ENCODE results near the gene SLX4IP.

SLX4IP gene

GRCh38 chr20:10532361-10532760, 97.3 kb downstream of the SLX4IP start:
- no peaks in the 10 kb centered on the region for H3K27me3 ChIP-seq (ENCODE audit: control insufficient read depth, insufficient read depth, low read length)
- H3K9me3 ChIP-seq (ENCODE audit: control insufficient read depth, insufficient read depth, low read length) = no peaks in the 10 kb centered on the region
- H3K4me1 ChIP-seq (ENCODE audit: control insufficient read depth, insufficient read depth, low read length) = no peaks in the 10 kb centered on the region
- H3K4me3 ChIP-seq (ENCODE audit: low read depth, low read length) = no peak overlapping the region
- H3K36me3 ChIP-seq (ENCODE audit: control insufficient read depth, insufficient read depth, low read length) = no peaks in the 10 kb centered on the region
- no peak overlapping the region for H3K9ac ChIP-seq (ENCODE audit: low read depth, low read length)

DNA sequence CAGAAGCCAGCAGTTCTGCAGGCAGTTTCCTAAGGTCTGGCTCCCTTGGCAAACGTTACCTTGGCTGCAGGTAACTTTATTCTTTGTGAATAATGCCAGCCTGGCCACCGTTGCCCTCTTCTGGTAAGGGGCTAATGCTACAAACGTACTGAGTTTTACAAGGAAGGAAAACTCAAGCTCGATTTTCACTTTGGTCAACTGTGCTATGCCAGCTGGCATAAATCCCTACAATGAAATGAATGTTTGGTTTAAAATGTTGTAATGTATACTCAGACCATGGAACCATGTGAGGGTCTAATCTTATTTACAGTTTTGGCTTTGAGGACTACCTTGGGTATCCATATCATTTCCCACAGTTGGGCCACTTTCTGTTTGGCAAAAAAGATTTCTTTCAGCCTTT, 101.4 kb downstream of the SLX4IP start:
- no peaks in the 10 kb centered on the region for H3K36me3 ChIP-seq (ENCODE audit: control insufficient read depth, insufficient read depth, low read length)
- no peak overlapping the region for H3K4me3 ChIP-seq (ENCODE audit: low read depth, low read length)
- H3K4me1 ChIP-seq (ENCODE audit: control insufficient read depth, insufficient read depth, low read length) = peaks cover 14% of the 10 kb centered on the region
- no peak overlapping the region for H3K9ac ChIP-seq (ENCODE audit: low read depth, low read length)
- H3K27me3 ChIP-seq (ENCODE audit: control insufficient read depth, insufficient read depth, low read length) = no peaks in the 10 kb centered on the region
- no peaks in the 10 kb centered on the region for H3K9me3 ChIP-seq (ENCODE audit: control insufficient read depth, insufficient read depth, low read length)

DNA sequence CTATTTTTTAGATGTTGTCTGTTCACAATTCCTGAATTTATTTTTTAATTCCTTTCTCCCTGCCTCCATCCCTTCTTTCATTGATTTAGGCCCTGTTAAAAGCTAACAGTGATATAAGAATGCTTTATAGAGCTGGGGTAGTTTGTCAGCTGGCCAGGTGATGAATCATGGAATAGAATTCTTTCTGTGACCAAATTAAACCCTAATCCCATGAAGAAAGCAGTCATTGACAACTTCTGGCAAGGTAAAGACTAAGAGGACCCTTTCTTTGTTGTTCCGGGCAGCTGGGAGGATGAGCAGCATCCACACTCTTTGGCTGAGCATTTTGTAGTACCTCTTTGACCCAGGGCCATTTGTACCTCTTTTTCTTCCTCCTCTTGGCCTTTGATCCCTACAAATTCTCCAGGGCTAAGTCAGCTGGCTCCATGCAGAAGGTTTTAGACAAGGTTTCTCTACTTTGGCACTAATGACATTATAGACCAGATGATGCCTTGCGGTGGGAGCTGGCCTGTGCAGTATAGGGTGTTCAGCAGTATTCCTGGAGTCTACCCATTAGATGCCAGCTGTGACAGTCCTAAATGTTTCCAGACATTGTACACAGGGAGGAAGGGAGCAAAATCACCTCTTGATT, 102.9 kb downstream of the SLX4IP start:
- Histone ChIP-seq H3K9ac (ENCODE audit: low read depth, low read length) (no peak overlapping the region), H3K36me3 (ENCODE audit: control insufficient read depth, insufficient read depth, low read length) (no peaks in the 10 kb centered on the region), H3K4me1 (ENCODE audit: control insufficient read depth, insufficient read depth, low read length) (peaks cover 14% of the 10 kb centered on the region), H3K27me3 (ENCODE audit: control insufficient read depth, insufficient read depth, low read length) (no peaks in the 10 kb centered on the region), H3K4me3 (ENCODE audit: low read depth, low read length) (no peak overlapping the region), H3K9me3 (ENCODE audit: control insufficient read depth, insufficient read depth, low read length) (no peaks in the 10 kb centered on the region)

- peaks cover 14% of the 10 kb centered on the region for H3K4me1 ChIP-seq (ENCODE audit: control insufficient read depth, insufficient read depth, low read length)
These were observed 103.7 kb downstream of the SLX4IP start for GRCh38 chr20:10538768-10539167.

GRCh38 chr20:10539818-10540553, 104.9 kb downstream of the SLX4IP start:
- Histone ChIP-seq H3K9me3 (ENCODE audit: control insufficient read depth, insufficient read depth, low read length) (no peaks in the 10 kb centered on the region), H3K4me1 (ENCODE audit: control insufficient read depth, insufficient read depth, low read length) (peaks cover 14% of the 10 kb centered on the region), H3K36me3 (ENCODE audit: control insufficient read depth, insufficient read depth, low read length) (no peaks in the 10 kb centered on the region), H3K4me3 (ENCODE audit: low read depth, low read length) (no peak overlapping the region), H3K27me3 (ENCODE audit: control insufficient read depth, insufficient read depth, low read length) (no peaks in the 10 kb centered on the region), H3K9ac (ENCODE audit: low read depth, low read length) (no peak overlapping the region)

More at GRCh38 chr20:10538768-10539167, 103.7 kb downstream of the SLX4IP start:
- H3K36me3 ChIP-seq (ENCODE audit: control insufficient read depth, insufficient read depth, low read length) = no peaks in the 10 kb centered on the region
- no peak overlapping the region for H3K9ac ChIP-seq (ENCODE audit: low read depth, low read length)
- no peaks in the 10 kb centered on the region for H3K9me3 ChIP-seq (ENCODE audit: control insufficient read depth, insufficient read depth, low read length)
- H3K27me3 ChIP-seq (ENCODE audit: control insufficient read depth, insufficient read depth, low read length) = no peaks in the 10 kb centered on the region
- H3K4me3 ChIP-seq (ENCODE audit: low read depth, low read length) = no peak overlapping the region

DNA sequence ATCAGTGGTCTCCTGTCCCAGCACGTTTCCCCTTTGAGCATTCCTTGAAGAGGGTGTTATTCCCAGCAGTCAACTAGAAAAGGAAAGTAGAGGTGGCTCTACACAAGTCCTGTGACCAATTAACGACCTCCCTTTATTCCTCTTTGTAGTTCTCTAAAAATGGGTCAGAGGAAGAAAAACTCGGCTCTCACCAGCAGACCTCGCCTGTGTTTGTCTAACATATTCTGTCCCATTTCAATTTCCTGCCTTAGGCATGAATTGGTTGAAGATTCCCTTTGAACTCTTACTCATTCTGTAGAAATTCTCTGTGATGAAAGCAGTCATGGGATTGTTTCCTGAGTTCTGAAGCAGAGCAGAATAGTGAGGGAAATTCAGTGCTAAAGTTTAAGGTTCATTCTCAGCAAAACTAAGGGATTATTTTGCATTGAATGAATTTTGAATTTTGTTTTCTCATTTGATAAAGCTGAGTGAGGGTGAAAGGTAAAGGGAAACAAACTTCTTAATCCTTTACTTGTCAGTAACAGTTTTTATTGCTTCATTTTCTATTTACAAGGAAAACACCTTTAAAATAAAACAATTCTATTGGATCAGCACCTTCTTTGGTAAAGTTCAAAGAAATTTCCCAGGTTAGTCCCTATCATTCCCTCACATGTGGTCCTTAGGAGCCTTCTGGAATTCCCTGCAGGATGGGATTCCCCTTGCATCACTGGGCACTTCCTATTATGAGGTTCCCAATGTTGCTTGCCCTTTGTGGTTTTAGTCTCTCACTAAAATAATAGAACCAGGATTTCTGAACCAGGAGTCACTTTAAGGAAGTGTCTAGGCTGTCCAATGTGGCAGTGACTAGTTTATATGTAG, 105.8 kb downstream of the SLX4IP start:
- Histone ChIP-seq H3K4me1 (ENCODE audit: control insufficient read depth, insufficient read depth, low read length) (peaks cover 14% of the 10 kb centered on the region), H3K9ac (ENCODE audit: low read depth, low read length) (no peak overlapping the region), H3K27me3 (ENCODE audit: control insufficient read depth, insufficient read depth, low read length) (no peaks in the 10 kb centered on the region), H3K9me3 (ENCODE audit: control insufficient read depth, insufficient read depth, low read length) (no peaks in the 10 kb centered on the region), H3K36me3 (ENCODE audit: control insufficient read depth, insufficient read depth, low read length) (no peaks in the 10 kb centered on the region), H3K4me3 (ENCODE audit: low read depth, low read length) (no peak overlapping the region)

DNA sequence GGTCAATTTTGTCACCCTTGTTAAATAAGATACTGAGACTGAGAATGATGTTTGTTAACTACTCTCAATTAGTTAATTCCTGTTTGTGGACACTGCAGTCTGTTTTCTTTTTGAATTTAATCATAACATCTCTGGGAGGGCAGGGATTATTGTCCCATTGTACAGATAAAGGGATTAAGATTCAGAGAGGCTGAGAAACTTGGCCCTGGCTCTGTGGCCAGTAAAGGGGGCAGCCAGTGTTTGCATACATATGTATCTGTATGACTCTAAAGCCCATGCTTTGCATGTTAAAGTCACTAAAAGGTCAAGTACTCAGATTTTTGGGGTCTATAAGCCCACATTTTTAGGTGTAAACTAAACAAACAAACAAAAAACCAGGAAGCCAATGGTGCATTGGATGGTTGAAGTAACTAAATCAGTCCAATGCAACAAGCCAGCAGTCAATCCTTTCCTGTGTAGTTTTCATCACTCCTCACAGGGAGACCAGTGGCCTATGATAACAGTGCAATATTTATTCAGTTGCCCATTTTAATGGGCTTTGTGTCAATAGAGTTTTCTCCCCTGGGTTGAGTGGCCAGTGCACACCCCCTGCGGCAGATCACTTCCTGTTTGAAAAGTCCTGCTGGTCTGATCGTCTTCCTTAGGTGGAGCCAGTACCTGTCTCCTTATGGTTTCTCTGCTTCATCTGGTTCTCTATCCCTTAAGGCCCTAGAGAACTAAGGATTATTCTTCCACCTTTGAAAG, 106.7 kb downstream of the SLX4IP start:
- no peaks in the 10 kb centered on the region for H3K9me3 ChIP-seq (ENCODE audit: control insufficient read depth, insufficient read depth, low read length)
- no peaks in the 10 kb centered on the region for H3K36me3 ChIP-seq (ENCODE audit: control insufficient read depth, insufficient read depth, low read length)
- peaks cover 14% of the 10 kb centered on the region for H3K4me1 ChIP-seq (ENCODE audit: control insufficient read depth, insufficient read depth, low read length)
- H3K4me3 ChIP-seq (ENCODE audit: low read depth, low read length) = no peak overlapping the region
- H3K27me3 ChIP-seq (ENCODE audit: control insufficient read depth, insufficient read depth, low read length) = no peaks in the 10 kb centered on the region
- no peak overlapping the region for H3K9ac ChIP-seq (ENCODE audit: low read depth, low read length)

- Histone ChIP-seq H3K27me3 (ENCODE audit: control insufficient read depth, insufficient read depth, low read length) (no peaks in the 10 kb centered on the region), H3K4me3 (ENCODE audit: low read depth, low read length) (no peak overlapping the region), H3K9ac (ENCODE audit: low read depth, low read length) (no peak overlapping the region), H3K4me1 (ENCODE audit: control insufficient read depth, insufficient read depth, low read length) (peaks cover 14% of the 10 kb centered on the region), H3K36me3 (ENCODE audit: control insufficient read depth, insufficient read depth, low read length) (no peaks in the 10 kb centered on the region), H3K9me3 (ENCODE audit: control insufficient read depth, insufficient read depth, low read length) (no peaks in the 10 kb centered on the region)
These were observed 107.3 kb downstream of the SLX4IP start for GRCh38 chr20:10542442-10542841.

DNA sequence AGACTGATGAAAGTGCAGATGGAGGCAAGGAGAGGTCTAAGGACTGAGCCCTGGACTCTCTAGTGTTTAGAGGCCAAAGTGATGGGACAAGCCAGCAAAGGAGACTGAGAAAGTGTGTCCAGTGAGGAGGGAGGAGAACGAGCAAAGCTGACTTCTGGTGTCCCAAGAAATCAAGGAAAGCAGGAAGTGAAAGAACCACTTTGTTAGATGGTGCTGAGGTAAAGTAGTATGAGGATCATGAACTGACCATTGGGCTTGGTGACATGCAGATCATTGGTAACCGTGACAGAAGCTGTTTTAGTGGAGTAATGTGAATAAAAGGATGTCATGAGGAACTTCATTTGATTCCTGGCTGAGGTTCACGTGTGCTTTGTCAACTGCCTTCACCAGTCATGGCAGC, 108.4 kb downstream of the SLX4IP start:
- Histone ChIP-seq H3K9ac (ENCODE audit: low read depth, low read length) (no peak overlapping the region), H3K4me1 (ENCODE audit: control insufficient read depth, insufficient read depth, low read length) (peaks cover 14% of the 10 kb centered on the region), H3K4me3 (ENCODE audit: low read depth, low read length) (no peak overlapping the region), H3K9me3 (ENCODE audit: control insufficient read depth, insufficient read depth, low read length) (no peaks in the 10 kb centered on the region), H3K27me3 (ENCODE audit: control insufficient read depth, insufficient read depth, low read length) (no peaks in the 10 kb centered on the region), H3K36me3 (ENCODE audit: control insufficient read depth, insufficient read depth, low read length) (no peaks in the 10 kb centered on the region)

DNA sequence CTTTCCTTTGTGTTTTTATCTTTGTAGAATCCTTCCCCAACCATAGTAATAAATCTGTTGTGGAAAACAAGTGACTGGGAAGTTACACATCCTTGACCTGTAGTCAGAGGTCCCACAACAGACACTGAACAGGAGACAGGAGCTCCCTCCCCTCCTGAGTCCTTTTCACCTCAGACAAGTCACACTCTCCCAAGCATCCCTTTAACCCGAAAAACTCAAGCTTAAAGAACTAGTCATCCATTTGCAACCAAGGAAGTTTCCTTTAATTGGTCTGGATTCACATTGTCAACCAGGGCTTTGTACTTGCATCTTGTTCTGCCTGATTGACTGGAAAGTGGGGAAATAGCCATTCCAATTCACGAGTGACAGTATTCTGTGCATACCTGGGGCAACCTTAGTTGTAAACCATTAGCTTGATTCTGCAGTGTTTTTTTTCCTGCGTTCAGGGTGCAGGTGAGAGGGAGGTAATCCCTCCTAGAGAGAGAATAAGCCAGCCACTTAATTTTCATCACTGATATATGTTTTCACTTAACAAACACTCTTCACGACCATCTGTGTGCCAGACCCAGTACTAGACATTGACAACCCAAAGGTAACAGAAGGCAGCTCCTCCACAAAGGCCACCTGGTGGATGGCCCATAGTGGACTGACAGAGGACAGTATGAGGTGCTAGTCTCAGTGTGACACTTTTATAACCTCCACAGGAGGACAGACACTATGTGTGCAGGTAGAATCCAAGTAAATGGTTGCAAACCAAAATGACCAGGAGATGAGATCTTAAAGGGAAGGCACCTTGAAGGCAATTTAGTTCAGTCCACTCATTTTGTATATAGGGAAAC, 112.4 kb downstream of the SLX4IP start:
- Histone ChIP-seq H3K27me3 (ENCODE audit: control insufficient read depth, insufficient read depth, low read length) (no peaks in the 10 kb centered on the region), H3K36me3 (ENCODE audit: control insufficient read depth, insufficient read depth, low read length) (no peaks in the 10 kb centered on the region), H3K9ac (ENCODE audit: low read depth, low read length) (no peak overlapping the region), H3K9me3 (ENCODE audit: control insufficient read depth, insufficient read depth, low read length) (no peaks in the 10 kb centered on the region), H3K4me3 (ENCODE audit: low read depth, low read length) (no peak overlapping the region), H3K4me1 (ENCODE audit: control insufficient read depth, insufficient read depth, low read length) (peaks cover 10% of the 10 kb centered on the region)

DNA sequence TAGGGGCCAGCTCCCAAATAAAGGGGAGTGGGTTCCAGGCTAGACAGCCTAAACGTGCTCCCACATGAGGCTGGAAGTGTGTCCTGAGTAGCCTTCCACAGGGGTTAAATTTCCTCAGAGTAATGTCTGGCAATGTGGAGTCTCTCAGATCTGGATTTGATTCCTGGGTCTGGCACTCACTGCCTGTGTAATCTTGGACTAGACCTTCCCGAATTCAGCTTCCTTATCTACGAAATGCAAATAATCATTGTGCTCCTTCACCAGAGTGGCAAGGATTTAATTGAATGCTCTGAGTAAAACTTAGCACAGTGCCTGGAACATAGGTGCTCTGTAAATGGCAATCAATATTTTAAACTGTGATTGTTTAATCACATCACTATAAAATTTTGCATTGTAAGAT, 114.4 kb downstream of the SLX4IP start:
- Histone ChIP-seq H3K9ac (ENCODE audit: low read depth, low read length) (no peak overlapping the region), H3K36me3 (ENCODE audit: control insufficient read depth, insufficient read depth, low read length) (no peaks in the 10 kb centered on the region), H3K27me3 (ENCODE audit: control insufficient read depth, insufficient read depth, low read length) (no peaks in the 10 kb centered on the region), H3K9me3 (ENCODE audit: control insufficient read depth, insufficient read depth, low read length) (no peaks in the 10 kb centered on the region), H3K4me3 (ENCODE audit: low read depth, low read length) (no peak overlapping the region), H3K4me1 (ENCODE audit: control insufficient read depth, insufficient read depth, low read length) (peaks cover 17% of the 10 kb centered on the region)
